ENCODE data around the gene ST6GALNAC6. TPM values are rescaled to one million over a fixed set of nuclear protein-coding genes. Genes with fewer than 3 reads are reported as not detected.

ST6GALNAC6 gene
- total and polyA plus RNA-seq, 2 of the 4 experiments (the other 2 are of a cell fraction) = 35.7 to 48.6 TPM

DNA sequence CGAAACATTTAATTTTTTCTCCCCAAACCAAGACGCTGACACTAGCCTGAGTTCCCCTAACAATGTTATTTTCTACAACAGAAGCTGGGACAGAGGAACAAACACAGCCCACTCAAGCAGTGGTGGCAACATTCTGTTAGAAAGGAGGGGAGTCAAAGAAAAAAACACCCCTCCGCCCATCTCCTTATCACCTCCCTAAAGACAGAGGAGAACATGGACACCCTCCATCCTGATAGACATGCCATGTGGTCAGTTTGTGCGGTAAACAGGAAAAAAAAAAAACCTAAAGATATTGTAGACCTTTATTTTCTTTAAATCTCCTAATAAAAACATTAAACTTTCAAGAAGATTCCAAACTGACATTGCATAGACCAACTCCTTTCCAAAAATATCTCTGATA is 41.2 kb upstream of the ST6GALNAC6 start:
- H3K18ac ChIP-seq (ENCODE audit: low read depth, low read length) = no peak overlapping the region
- H3K4me1 ChIP-seq (ENCODE audit: control insufficient read depth, insufficient read depth, low read length) = peaks cover 17% of the 10 kb centered on the region
- peaks cover 32% of the 10 kb centered on the region for H3K36me3 ChIP-seq (ENCODE audit: control insufficient read depth, insufficient read depth, low read length)
- no CpG with 5 or more reads among the region's 4 CpGs for WGBS, 2 experiments (ENCODE audit: extremely low coverage in 2 of 2, insufficient read length in 1 of 2)
- no peak overlapping the region for H3K4me2 ChIP-seq (ENCODE audit: low read depth, low read length)
- no peak overlapping the region for H3K4ac ChIP-seq (ENCODE audit: low read depth, low read length)
- TF ChIP-seq NFE2L2 (IDR thresholded peaks at IDR 0.05; ENCODE audit: low read depth, low read length) (no peak), FOS (IDR thresholded peaks at IDR 0.05; ENCODE audit: low read depth, low read length) (no peak), MAZ (IDR thresholded peaks at IDR 0.05; ENCODE audit: borderline replicate concordance, low read depth, low read length) (no peak), CTCF (conservative IDR thresholded peaks at IDR 0.05; ENCODE audit: low read depth, low read length) (no peak), CEBPB (IDR thresholded peaks at IDR 0.05; ENCODE audit: low read depth, low read length) (no peak), CHD1 (IDR thresholded peaks at IDR 0.05; ENCODE audit: low read depth, low read length) (no peak), SMC3 (IDR thresholded peaks at IDR 0.05; ENCODE audit: low read depth, low read length) (no peak), MXI1 (IDR thresholded peaks at IDR 0.05; ENCODE audit: borderline replicate concordance, low read depth, low read length) (no peak), RAD21 (IDR thresholded peaks at IDR 0.05; ENCODE audit: low read length) (no peak), BHLHE40 (IDR thresholded peaks at IDR 0.05; ENCODE audit: low read depth, low read length) (no peak), MAFK (IDR thresholded peaks at IDR 0.05; ENCODE audit: low read depth, low read length) (no peak), RFX5 (IDR thresholded peaks at IDR 0.05; ENCODE audit: low read depth, low read length) (no peak), USF2 (IDR thresholded peaks at IDR 0.05; ENCODE audit: low read depth, low read length) (no peak), RCOR1 (IDR thresholded peaks at IDR 0.05; ENCODE audit: insufficient replicate concordance, low read length) (no peak), POLR2A (IDR thresholded peaks at IDR 0.05; ENCODE audit: low read depth, low read length) (no peak)
- TF ChIP-seq, protein P1, sequence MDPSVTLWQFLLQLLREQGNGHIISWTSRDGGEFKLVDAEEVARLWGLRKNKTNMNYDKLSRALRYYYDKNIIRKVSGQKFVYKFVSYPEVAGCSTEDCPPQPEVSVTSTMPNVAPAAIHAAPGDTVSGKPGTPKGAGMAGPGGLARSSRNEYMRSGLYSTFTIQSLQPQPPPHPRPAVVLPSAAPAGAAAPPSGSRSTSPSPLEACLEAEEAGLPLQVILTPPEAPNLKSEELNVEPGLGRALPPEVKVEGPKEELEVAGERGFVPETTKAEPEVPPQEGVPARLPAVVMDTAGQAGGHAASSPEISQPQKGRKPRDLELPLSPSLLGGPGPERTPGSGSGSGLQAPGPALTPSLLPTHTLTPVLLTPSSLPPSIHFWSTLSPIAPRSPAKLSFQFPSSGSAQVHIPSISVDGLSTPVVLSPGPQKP (IDR thresholded peaks at IDR 0.05; ENCODE audit: borderline replicate concordance, low read depth, low read length) = no peak
- in situ Hi-C loops (cut with MboI; ENCODE audit: low sequenced_read_pairs) (no loop called here), dilution Hi-C loops (cut with HindIII; ENCODE audit: low sequenced_read_pairs, unreplicated experiment) (no loop called here), intact Hi-C loops (cut with micrococcal nuclease) (loop anchor here (5.0 kb wide), 1 partner anchor 157 kb away; no protein-coding TSS in a partner anchor)
- no peak overlapping the region for H3K27ac ChIP-seq (ENCODE audit: insufficient read depth, low read length)
- no peak overlapping the region for H2AK9ac ChIP-seq (replicated peaks; ENCODE audit: low read depth, low read length, poor library complexity)
- peaks cover 16 to 26% of the 10 kb centered on the region in 2 experiments; a peak in 3 of 4 replicates for H3K79me1 ChIP-seq (ENCODE audit: low read depth in 1 of 2, low read length in 2 of 2)
- no TSS peak for BruUV-seq (replicated peaks)
- no peak overlapping the region for H3K56ac ChIP-seq (ENCODE audit: extremely low read depth, insufficient read depth, low read length)
- H3K9me1 ChIP-seq (ENCODE audit: insufficient read depth, low read length) = peaks cover 17% of the 10 kb centered on the region
- H4K20me1 ChIP-seq (ENCODE audit: insufficient read depth, low read length) = peaks cover 29% of the 10 kb centered on the region
- no peak overlapping the region for H3K14ac ChIP-seq (replicated peaks; ENCODE audit: low read depth, low read length)
- H2BK15ac ChIP-seq (ENCODE audit: low read depth, low read length) = no peak overlapping the region
- no peak overlapping the region for H2AFZ ChIP-seq (replicated peaks; ENCODE audit: low read length, poor library complexity)
- DNase-seq = no peak
- no peak overlapping the region for H3K9ac ChIP-seq (ENCODE audit: low read depth, low read length)
- ATAC-seq (ENCODE audit: low read depth) = no peak
- H4K8ac ChIP-seq (ENCODE audit: low read depth in 2 of 2, low read length in 2 of 2) = no peak overlapping the region
- no peak overlapping the region for H2AK5ac ChIP-seq (ENCODE audit: low read depth, low read length)
- no peaks in the 10 kb centered on the region for H3K9me3 ChIP-seq (ENCODE audit: control insufficient read depth, insufficient read depth, low read length)
- H3K27me3 ChIP-seq (ENCODE audit: control insufficient read depth, insufficient read depth, low read length) = no peaks in the 10 kb centered on the region
- no peak overlapping the region for H3K23ac ChIP-seq (ENCODE audit: low read depth, low read length)
- H2BK5ac ChIP-seq (ENCODE audit: low read depth, low read length, poor library complexity, severe bottlenecking) = no peak overlapping the region
- H4K5ac ChIP-seq (ENCODE audit: low read depth, low read length) = no peak overlapping the region
- H4K91ac ChIP-seq (ENCODE audit: insufficient read depth, low read depth, low read length) = no peak overlapping the region
- no peak overlapping the region for H2BK20ac ChIP-seq (ENCODE audit: low read depth, low read length)
- POLR2A ChIA-PET (ENCODE audit: unreplicated experiment) = no interaction called here
- H2BK120ac ChIP-seq (ENCODE audit: low read depth, low read length) = no peak overlapping the region
- CTCF ChIA-PET = interaction anchor here (1.6 kb wide), 1 partner anchor 177 kb away, joined by 3 read pairs; no protein-coding TSS in a partner anchor
- H3K4me3 ChIP-seq (ENCODE audit: insufficient read depth, low read depth, low read length) = no peak overlapping the region

Data from IMR-90 (cell line).